Endodermal cell (in vitro differentiated cells): ENCODE measurements around the gene CCNQ. TPM values are rescaled to one million over a fixed set of nuclear protein-coding genes. Genes with fewer than 3 reads are reported as not detected.

Experiments used
- DNase-seq: peaks from one replicate; pipeline ENCODE4 v3.0.0-alpha.2; 2017
- H3K27ac ChIP-seq: 2 replicates; pipeline ENCODE4 v1.5.1; 2013; ENCODE audit warnings: mild to moderate bottlenecking, low read depth, low read length, moderate library complexity
- H3K27me3 ChIP-seq: 2 replicates; pipeline ENCODE4 v1.6.1; 2013; ENCODE audit warnings: mild to moderate bottlenecking, low read length, moderate library complexity; ENCODE audit not compliant: insufficient read depth, control insufficient read depth, poor library complexity, severe bottlenecking
- H3K36me3 ChIP-seq: 2 replicates; pipeline ENCODE4 v1.7.0; 2013; ENCODE audit warnings: mild to moderate bottlenecking, low read length, moderate library complexity; ENCODE audit not compliant: control insufficient read depth, insufficient read depth
- H3K4me1 ChIP-seq: one replicate; pipeline ENCODE4 v1.7.0; 2013; ENCODE audit warnings: low read length; ENCODE audit not compliant: control insufficient read depth, insufficient read depth
- H3K4me3 ChIP-seq: 2 replicates; pipeline ENCODE4 v1.5.1; 2013; ENCODE audit warnings: mild to moderate bottlenecking, low read length, moderate library complexity
- H3K9ac ChIP-seq: 2 replicates; pipeline ENCODE4 v1.6.1; 2013; ENCODE audit warnings: mild to moderate bottlenecking, low read length, moderate library complexity; ENCODE audit not compliant: poor library complexity, severe bottlenecking; ENCODE audit errors: extremely low read depth
- H3K9me3 ChIP-seq: 2 replicates; pipeline ENCODE4 v1.6.1; 2013; ENCODE audit warnings: mild to moderate bottlenecking, low read length, moderate library complexity; ENCODE audit not compliant: control insufficient read depth
- H3K27ac Mint-ChIP-seq: 2 replicates; pipeline ENCODE4 v1.8.0; 2020; ENCODE audit warnings: mixed read lengths
- H3K27me3 Mint-ChIP-seq: 2 replicates; pipeline ENCODE4 v1.8.0; 2021; ENCODE audit warnings: mild to moderate bottlenecking, mixed read lengths; ENCODE audit not compliant: insufficient read depth
- H3K36me3 Mint-ChIP-seq: 2 replicates; pipeline ENCODE4 v1.8.0; 2020; ENCODE audit warnings: low read depth, mixed read lengths
- H3K4me1 Mint-ChIP-seq: 2 replicates; pipeline ENCODE4 v1.8.0; 2020; ENCODE audit warnings: mixed read lengths
- H3K4me3 Mint-ChIP-seq: 2 replicates; pipeline ENCODE4 v1.8.0; 2020; ENCODE audit warnings: mild to moderate bottlenecking, moderate library complexity, mixed read lengths
- H3K9me3 Mint-ChIP-seq: 2 replicates; pipeline ENCODE4 v1.8.0; 2020; ENCODE audit warnings: mild to moderate bottlenecking, mixed read lengths
- WGBS, 2 experiments: methylation state at CpG; one replicate each; pipeline versions ENCODE4 v1.1.5 to v1.1.7; 2013; ENCODE audit warnings: missing lambda C conversion rate in 2 of 2, mixed read lengths in 1 of 2; ENCODE audit not compliant: insufficient coverage in 1 of 2, insufficient read length in 1 of 2; 5-methylcytosine and 5-hydroxymethylcytosine counted together
- total RNA-seq, 2 donors: library from RNA; stranded (reverse); fragmentation: NEBNext Ultra II Directional in 1 of 2; extraction: Animal tissue kit (Norgen Biotek cat#: 25700) in 1 of 2; gene quantifications; 2 replicates in 1 of 2; 3 replicates in 1 of 2; pipeline ENCODE4 v1.2.1, GENCODE V29; 2021
- TF ChIP-seq, protein P1 (sequence below): fragments of 200-600 bp; sonication (generic); conservative IDR thresholded peaks from 2 replicates; pipeline ENCODE4 v1.5.0; 2021; ENCODE audit warnings: antibody characterized with exemption, mild to moderate bottlenecking

Gene CCNQ
- total RNA-seq, 2 donors from 2014 or later = 17.1 to 20.8 TPM

DNA sequence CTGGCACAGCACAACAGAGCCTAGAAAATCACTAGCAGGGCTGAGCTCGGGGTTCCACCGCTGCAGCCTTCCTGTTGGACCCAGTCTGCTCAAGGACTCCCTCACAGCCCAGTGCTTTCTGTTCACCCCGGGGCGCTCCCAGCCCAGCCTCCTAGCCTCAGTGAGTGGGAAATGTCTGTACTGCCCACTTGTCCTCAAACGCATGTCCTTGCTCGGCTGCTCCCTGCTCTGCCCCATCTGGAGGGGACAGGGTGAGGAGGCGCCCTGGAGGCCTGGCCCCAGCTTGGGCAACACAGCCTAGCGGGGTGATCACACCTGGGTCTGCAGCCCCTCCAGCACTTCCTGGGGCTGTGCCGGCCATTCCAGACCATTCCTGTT is 11.9 kb upstream of the CCNQ start:
- peaks cover 43% of the 10 kb centered on the region for H3K27me3 ChIP-seq
- H3K36me3 ChIP-seq = no peaks in the 10 kb centered on the region
- H3K4me1 ChIP-seq = no peaks in the 10 kb centered on the region
- H3K27ac Mint-ChIP-seq = no peak overlapping the region
- H3K36me3 Mint-ChIP-seq = no peaks in the 10 kb centered on the region
- H3K4me3 Mint-ChIP-seq = no peak overlapping the region
- H3K9me3 ChIP-seq = no peaks in the 10 kb centered on the region
- no peaks in the 10 kb centered on the region for H3K4me1 Mint-ChIP-seq
- WGBS, 2 experiments = 65 to 87% methylated on average over 2 to 9 of the region's 9 CpGs
- H3K9me3 Mint-ChIP-seq = peaks cover 73% of the 10 kb centered on the region
- DNase-seq = no peak
- H3K4me3 ChIP-seq = no peak overlapping the region
- TF ChIP-seq, protein P1, sequence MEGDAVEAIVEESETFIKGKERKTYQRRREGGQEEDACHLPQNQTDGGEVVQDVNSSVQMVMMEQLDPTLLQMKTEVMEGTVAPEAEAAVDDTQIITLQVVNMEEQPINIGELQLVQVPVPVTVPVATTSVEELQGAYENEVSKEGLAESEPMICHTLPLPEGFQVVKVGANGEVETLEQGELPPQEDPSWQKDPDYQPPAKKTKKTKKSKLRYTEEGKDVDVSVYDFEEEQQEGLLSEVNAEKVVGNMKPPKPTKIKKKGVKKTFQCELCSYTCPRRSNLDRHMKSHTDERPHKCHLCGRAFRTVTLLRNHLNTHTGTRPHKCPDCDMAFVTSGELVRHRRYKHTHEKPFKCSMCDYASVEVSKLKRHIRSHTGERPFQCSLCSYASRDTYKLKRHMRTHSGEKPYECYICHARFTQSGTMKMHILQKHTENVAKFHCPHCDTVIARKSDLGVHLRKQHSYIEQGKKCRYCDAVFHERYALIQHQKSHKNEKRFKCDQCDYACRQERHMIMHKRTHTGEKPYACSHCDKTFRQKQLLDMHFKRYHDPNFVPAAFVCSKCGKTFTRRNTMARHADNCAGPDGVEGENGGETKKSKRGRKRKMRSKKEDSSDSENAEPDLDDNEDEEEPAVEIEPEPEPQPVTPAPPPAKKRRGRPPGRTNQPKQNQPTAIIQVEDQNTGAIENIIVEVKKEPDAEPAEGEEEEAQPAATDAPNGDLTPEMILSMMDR = no peak
- H3K9ac ChIP-seq = no peak overlapping the region
- no peak overlapping the region for H3K27ac ChIP-seq
- peaks cover 74% of the 10 kb centered on the region for H3K27me3 Mint-ChIP-seq

DNA sequence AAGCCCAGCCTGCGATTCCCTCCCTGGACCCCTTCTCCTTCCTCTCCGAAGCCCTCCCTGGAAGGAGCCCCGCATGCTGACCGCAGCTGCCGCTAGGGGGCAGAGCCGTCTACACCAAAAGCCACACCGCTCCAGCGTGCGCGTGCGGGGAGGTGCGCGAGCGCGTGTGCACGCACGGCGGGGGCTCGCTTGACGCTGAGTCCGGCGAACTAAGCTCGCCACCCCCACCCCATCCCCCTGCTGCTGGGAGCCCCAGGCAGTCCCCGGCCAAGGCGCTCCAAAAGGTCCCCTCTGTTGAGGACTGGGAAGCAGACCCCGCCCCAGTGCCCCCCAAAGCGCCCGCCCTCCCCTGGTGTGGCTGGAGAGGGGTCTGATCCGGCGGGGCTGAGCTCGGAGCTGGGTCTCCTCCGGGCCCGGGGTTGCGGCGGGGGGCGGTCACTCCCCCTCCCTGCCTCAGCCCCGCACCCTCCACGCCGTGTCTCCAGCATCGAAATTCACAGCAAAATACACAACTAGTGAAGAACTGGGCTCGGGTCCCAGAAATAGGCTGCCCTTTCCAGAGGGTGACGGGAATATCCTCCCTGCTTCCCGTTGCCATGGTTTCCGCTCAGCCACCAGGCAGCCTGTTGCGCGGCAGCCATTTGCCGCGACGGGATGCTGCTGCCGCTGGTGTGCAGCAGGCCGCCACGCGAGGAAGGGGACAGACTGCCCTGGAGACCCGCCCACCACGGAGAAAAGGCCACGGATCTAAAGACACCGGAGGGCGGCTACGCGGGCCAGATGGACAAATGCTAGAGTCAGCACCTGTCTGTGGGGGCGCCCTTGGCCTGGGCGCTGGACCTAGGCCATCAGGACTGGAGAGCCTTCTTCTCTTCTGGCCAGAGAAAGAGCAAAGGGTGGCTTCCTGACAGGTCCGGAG is 11.2 kb upstream of the CCNQ start:
- H3K27ac ChIP-seq = no peak overlapping the region
- no peak overlapping the region for H3K9ac ChIP-seq
- H3K36me3 ChIP-seq = no peaks in the 10 kb centered on the region
- no peak overlapping the region for H3K4me3 ChIP-seq
- 6% methylated on average over 54 of the region's 63 CpGs; no CpG with 5 or more reads in 1 of the 2 experiments for WGBS, 2 experiments
- H3K9me3 ChIP-seq = no peaks in the 10 kb centered on the region
- Mint-ChIP-seq H3K4me3 (peak overlapping the region; percentile 40), H3K36me3 (no peaks in the 10 kb centered on the region), H3K27ac (no peak overlapping the region), H3K4me1 (no peaks in the 10 kb centered on the region), H3K27me3 (peaks cover 70% of the 10 kb centered on the region), H3K9me3 (peaks cover 72% of the 10 kb centered on the region)
- TF ChIP-seq, protein P1 = peak; percentile 80
- DNase-seq = peak; percentile 93
- peaks cover 37% of the 10 kb centered on the region for H3K27me3 ChIP-seq
- no peaks in the 10 kb centered on the region for H3K4me1 ChIP-seq

DNA sequence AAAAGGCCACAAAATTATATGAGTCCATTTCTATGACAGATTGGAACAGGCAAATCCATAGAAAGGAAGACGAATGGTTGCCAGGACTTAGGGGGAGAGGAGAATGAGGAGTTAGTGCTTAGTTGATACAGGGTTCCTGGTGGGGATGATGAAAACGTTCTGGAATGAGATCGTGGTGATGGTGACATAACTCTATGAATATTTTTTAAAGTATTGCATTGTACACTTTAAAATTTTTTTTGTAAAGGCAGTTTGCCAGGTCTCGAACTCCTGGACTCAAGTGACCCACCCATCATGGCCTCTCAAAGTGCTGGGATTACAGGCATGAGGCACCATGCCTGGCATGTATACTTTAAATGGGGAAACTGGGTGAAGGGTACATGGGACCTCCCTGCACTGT is 9.9 kb upstream of the CCNQ start:
- no peaks in the 10 kb centered on the region for H3K36me3 ChIP-seq
- no peaks in the 10 kb centered on the region for H3K4me1 ChIP-seq
- no peak overlapping the region for H3K4me3 ChIP-seq
- peaks cover 23% of the 10 kb centered on the region for H3K27me3 ChIP-seq
- peaks cover 66% of the 10 kb centered on the region for H3K9me3 Mint-ChIP-seq
- H3K9ac ChIP-seq = no peak overlapping the region
- H3K36me3 Mint-ChIP-seq = no peaks in the 10 kb centered on the region
- no peak overlapping the region for H3K27ac Mint-ChIP-seq
- no peaks in the 10 kb centered on the region for H3K4me1 Mint-ChIP-seq
- no peak for DNase-seq
- TF ChIP-seq, protein P1 = no peak
- no peak overlapping the region for H3K27ac ChIP-seq
- WGBS, 2 experiments = 90% methylated on average over 2 of the region's 4 CpGs; no CpG with 5 or more reads in 1 of the 2 experiments
- no peaks in the 10 kb centered on the region for H3K9me3 ChIP-seq
- no peak overlapping the region for H3K4me3 Mint-ChIP-seq
- H3K27me3 Mint-ChIP-seq = peaks cover 65% of the 10 kb centered on the region
